ENCODE results near the gene NDUFS8. TPM values are rescaled to one million over a fixed set of nuclear protein-coding genes. Genes with fewer than 3 reads are reported as not detected.

Gene NDUFS8
- total and polyA plus RNA-seq, 2 of the 13 experiments (the other 11 are each of a cell fraction or from before 2014, with no cell fraction given): 96.7 to 158 TPM

DNA sequence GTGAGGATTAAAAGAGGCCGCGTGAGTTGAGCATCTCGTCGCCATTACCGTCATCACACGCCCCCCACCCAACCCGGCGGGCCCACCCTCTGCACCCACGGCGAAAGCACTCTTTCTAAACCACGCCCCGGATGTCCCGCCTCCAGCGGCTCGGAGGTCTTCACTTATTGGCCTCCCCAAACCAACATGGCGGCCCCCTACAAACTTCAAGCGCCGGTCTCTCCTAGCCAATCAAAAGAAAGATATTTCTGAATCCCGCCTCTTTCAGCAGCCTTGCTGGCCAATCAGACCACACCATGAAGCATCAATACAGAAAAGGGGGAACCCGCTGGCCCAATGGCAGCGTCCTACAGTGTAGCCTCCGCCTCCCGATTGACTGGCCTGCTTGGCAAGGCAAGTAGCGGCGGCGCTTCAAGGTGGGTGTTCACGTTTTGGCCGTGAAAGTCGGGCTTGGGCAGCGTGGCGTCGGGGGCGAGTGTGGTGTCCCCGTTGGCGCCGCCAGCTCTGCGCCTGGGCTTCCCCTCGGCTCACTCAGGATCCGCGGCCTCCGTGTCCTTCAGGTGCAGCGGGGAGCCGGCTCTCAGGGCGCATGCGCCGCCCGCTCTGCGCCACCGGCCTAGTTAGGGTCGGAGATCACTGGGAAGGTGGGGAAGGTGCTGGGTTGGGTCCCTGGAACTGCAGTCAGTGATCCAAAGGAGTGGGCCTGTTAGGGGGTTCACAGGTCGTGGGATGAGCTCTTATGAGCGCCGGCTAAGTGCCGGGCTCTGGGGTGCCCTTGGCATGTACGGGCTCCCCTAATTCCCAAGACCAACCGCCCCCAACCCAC lies at the start of gene NDUFS8 (continued):
- TF ChIP-seq ZIK1 (CRISPR knock-in tag; IDR thresholded peaks at IDR 0.05; ENCODE audit: borderline replicate concordance, low read depth) (0 out of 2 replicates have a peak, but pooled peaks have one; percentile 25), AGO2 (optimal IDR thresholded peaks at IDR 0.05; ENCODE audit: low read depth, low read length) (peak; percentile 79), SMAD1 (CRISPR knock-in tag; IDR thresholded peaks at IDR 0.05; ENCODE audit: borderline replicate concordance, low read depth) (no peak), ZNF230 (CRISPR knock-in tag; IDR thresholded peaks at IDR 0.05) (0 out of 2 replicates have a peak, but pooled peaks have one; percentile 82), DMAP1 (CRISPR knock-in tag; IDR thresholded peaks at IDR 0.05) (peak; percentile 82), IKZF1 (IDR thresholded peaks at IDR 0.05) (no peak), SRF (IDR thresholded peaks at IDR 0.05; ENCODE audit: low read depth, low read length) (0 out of 2 replicates have a peak, but pooled peaks have one; percentile 6), PTBP1 (IDR thresholded peaks at IDR 0.05; ENCODE audit: low read depth, low read length, poor library complexity, severe bottlenecking) (no peak), TRAFD1 (CRISPR knock-in tag; IDR thresholded peaks at IDR 0.05; ENCODE audit: borderline replicate concordance) (no peak), SAP130 (CRISPR knock-in tag; IDR thresholded peaks at IDR 0.05; ENCODE audit: low read depth) (peak; percentile 84), ZNF17 (CRISPR knock-in tag; IDR thresholded peaks at IDR 0.05) (0 out of 2 replicates have a peak, but pooled peaks have one; percentile 65), E2F2 (CRISPR knock-in tag; IDR thresholded peaks at IDR 0.05; ENCODE audit: borderline replicate concordance) (0 out of 2 replicates have a peak, but pooled peaks have one; percentile 30), MTF2 (CRISPR knock-in tag; IDR thresholded peaks at IDR 0.05; ENCODE audit: borderline replicate concordance) (peak; percentile 92; the same call in 1 of the 2 replicates), ZNF44 (CRISPR knock-in tag; IDR thresholded peaks at IDR 0.05) (peak; percentile 28; the same call in 1 of the 2 replicates), HNF4A (CRISPR knock-in tag; IDR thresholded peaks at IDR 0.05) (peak; percentile 36), ZNF451 (CRISPR knock-in tag; IDR thresholded peaks at IDR 0.05) (0 out of 2 replicates have a peak, but pooled peaks have one; percentile 26), ZNF34 (CRISPR knock-in tag; IDR thresholded peaks at IDR 0.05; ENCODE audit: borderline replicate concordance) (no peak), ZNF207 (IDR thresholded peaks at IDR 0.05; ENCODE audit: borderline replicate concordance) (no peak)
- TF ChIP-seq, protein P1, sequence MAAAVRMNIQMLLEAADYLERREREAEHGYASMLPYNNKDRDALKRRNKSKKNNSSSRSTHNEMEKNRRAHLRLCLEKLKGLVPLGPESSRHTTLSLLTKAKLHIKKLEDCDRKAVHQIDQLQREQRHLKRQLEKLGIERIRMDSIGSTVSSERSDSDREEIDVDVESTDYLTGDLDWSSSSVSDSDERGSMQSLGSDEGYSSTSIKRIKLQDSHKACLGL (CRISPR knock-in tag; IDR thresholded peaks at IDR 0.05): 0 out of 2 replicates have a peak, but pooled peaks have one; percentile 25
- TF ChIP-seq, protein P2, sequence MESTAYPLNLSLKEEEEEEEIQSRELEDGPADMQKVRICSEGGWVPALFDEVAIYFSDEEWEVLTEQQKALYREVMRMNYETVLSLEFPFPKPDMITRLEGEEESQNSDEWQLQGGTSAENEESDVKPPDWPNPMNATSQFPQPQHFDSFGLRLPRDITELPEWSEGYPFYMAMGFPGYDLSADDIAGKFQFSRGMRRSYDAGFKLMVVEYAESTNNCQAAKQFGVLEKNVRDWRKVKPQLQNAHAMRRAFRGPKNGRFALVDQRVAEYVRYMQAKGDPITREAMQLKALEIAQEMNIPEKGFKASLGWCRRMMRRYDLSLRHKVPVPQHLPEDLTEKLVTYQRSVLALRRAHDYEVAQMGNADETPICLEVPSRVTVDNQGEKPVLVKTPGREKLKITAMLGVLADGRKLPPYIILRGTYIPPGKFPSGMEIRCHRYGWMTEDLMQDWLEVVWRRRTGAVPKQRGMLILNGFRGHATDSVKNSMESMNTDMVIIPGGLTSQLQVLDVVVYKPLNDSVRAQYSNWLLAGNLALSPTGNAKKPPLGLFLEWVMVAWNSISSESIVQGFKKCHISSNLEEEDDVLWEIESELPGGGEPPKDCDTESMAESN (CRISPR knock-in tag; conservative IDR thresholded peaks at IDR 0.05): peak; percentile 65
- TF ChIP-seq, protein P3, sequence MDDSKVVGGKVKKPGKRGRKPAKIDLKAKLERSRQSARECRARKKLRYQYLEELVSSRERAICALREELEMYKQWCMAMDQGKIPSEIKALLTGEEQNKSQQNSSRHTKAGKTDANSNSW (CRISPR knock-in tag; IDR thresholded peaks at IDR 0.05; ENCODE audit: borderline replicate concordance): 0 out of 2 replicates have a peak, but pooled peaks have one; percentile 56
- TF ChIP-seq, protein P4, sequence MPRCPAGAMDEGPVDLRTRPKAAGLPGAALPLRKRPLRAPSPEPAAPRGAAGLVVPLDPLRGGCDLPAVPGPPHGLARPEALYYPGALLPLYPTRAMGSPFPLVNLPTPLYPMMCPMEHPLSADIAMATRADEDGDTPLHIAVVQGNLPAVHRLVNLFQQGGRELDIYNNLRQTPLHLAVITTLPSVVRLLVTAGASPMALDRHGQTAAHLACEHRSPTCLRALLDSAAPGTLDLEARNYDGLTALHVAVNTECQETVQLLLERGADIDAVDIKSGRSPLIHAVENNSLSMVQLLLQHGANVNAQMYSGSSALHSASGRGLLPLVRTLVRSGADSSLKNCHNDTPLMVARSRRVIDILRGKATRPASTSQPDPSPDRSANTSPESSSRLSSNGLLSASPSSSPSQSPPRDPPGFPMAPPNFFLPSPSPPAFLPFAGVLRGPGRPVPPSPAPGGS (CRISPR knock-in tag; IDR thresholded peaks at IDR 0.05): peak; percentile 81
